ENCODE results near the gene CADPS.

CADPS gene

DNA sequence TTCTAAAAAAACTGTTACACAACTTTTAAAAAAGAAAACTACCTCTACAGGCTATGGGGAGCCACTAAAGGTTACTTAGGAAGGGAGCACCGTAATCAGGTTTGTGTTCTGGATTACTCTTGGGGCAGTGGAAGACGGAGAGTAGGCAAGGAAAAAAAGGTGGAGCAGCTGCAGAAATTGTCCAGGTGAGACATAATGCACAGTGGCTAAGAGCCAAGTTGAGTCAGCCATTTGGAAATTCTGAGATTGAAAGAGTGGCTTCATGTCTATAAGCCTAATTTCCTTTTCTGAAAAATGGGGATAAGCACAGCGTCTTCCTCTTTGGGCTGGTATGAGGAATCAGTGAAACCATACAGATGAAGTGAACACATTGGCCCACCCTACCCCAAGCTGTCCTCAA, 195.2 kb downstream of the CADPS start:
- H3K27ac ChIP-seq: no peak overlapping the region
- no peaks in the 10 kb centered on the region for H3K79me2 ChIP-seq (ENCODE audit: insufficient read depth, low read depth)
- no peaks in the 10 kb centered on the region for H3K36me3 ChIP-seq (ENCODE audit: insufficient read depth)
- H4K20me1 ChIP-seq (ENCODE audit: insufficient read depth): no peaks in the 10 kb centered on the region
- no peak overlapping the region for H3K9ac ChIP-seq
- H3K4me1 ChIP-seq (ENCODE audit: low read depth, poor library complexity, severe bottlenecking): no peaks in the 10 kb centered on the region
- no peaks in the 10 kb centered on the region for H3K27me3 ChIP-seq (ENCODE audit: insufficient read depth, low read depth)
- TF ChIP-seq, protein P1, sequence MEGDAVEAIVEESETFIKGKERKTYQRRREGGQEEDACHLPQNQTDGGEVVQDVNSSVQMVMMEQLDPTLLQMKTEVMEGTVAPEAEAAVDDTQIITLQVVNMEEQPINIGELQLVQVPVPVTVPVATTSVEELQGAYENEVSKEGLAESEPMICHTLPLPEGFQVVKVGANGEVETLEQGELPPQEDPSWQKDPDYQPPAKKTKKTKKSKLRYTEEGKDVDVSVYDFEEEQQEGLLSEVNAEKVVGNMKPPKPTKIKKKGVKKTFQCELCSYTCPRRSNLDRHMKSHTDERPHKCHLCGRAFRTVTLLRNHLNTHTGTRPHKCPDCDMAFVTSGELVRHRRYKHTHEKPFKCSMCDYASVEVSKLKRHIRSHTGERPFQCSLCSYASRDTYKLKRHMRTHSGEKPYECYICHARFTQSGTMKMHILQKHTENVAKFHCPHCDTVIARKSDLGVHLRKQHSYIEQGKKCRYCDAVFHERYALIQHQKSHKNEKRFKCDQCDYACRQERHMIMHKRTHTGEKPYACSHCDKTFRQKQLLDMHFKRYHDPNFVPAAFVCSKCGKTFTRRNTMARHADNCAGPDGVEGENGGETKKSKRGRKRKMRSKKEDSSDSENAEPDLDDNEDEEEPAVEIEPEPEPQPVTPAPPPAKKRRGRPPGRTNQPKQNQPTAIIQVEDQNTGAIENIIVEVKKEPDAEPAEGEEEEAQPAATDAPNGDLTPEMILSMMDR (conservative IDR thresholded peaks at IDR 0.05; ENCODE audit: low read depth, low read length): no peak
- no peak overlapping the region for H3K4me3 ChIP-seq (IDR thresholded peaks at IDR 0.05; ENCODE audit: insufficient read depth, low read depth, low read length)
- no peak overlapping the region for H3K4me2 ChIP-seq
- H2AFZ ChIP-seq (ENCODE audit: low read depth): no peak overlapping the region

DNA sequence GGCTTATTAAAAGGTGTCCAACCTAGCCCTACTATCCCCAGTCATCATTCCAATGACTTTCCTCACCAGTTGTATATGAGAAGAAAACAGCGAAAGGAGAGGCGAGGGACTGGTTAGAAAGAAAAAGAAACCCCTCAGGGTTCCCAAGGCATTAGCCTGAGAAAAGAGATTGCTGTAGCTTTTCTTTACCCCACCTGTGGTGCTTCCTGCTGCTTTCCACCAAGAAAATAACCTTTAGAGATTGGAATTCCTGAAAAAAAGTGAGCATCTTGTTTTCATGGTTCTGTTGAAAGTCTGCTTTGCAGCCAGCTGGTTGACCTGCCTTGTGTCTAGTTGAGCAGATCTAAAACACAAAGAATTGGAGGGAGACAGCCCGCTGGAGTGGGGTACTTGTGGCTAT, 196.4 kb downstream of the CADPS start:
- TF ChIP-seq, protein P1 (conservative IDR thresholded peaks at IDR 0.05; ENCODE audit: low read depth, low read length): no peak
- no peak overlapping the region for H3K4me2 ChIP-seq
- H3K4me3 ChIP-seq (IDR thresholded peaks at IDR 0.05; ENCODE audit: insufficient read depth, low read depth, low read length): no peak overlapping the region
- no peaks in the 10 kb centered on the region for H3K27me3 ChIP-seq (ENCODE audit: insufficient read depth, low read depth)
- H4K20me1 ChIP-seq (ENCODE audit: insufficient read depth): no peaks in the 10 kb centered on the region
- H3K36me3 ChIP-seq (ENCODE audit: insufficient read depth): no peaks in the 10 kb centered on the region
- no peak overlapping the region for H2AFZ ChIP-seq (ENCODE audit: low read depth)
- H3K27ac ChIP-seq: no peak overlapping the region
- H3K4me1 ChIP-seq (ENCODE audit: low read depth, poor library complexity, severe bottlenecking): no peaks in the 10 kb centered on the region
- no peaks in the 10 kb centered on the region for H3K79me2 ChIP-seq (ENCODE audit: insufficient read depth, low read depth)
- no peak overlapping the region for H3K9ac ChIP-seq

DNA sequence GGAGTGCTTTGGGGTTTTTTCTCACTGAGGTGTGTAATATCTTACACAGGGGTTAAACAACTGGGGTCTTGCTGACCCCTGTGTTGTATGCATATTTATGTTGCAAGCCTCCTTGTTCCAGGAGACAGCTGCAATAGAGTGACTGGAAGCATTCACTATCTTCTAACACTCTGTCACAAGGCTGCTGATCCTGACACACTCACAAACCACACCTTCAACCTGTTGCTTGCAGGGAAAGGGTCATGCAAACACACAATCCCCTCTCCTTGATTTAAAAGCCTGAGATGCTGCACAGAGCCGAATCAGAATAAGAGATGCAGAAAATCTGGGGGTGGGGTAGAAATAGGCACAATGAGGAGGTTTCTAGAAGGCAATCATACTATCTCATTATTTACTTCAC, 197.3 kb downstream of the CADPS start:
- Histone ChIP-seq H3K27ac (no peak overlapping the region), H3K79me2 (ENCODE audit: insufficient read depth, low read depth) (no peaks in the 10 kb centered on the region), H2AFZ (ENCODE audit: low read depth) (no peak overlapping the region), H4K20me1 (ENCODE audit: insufficient read depth) (no peaks in the 10 kb centered on the region), H3K4me3 (IDR thresholded peaks at IDR 0.05; ENCODE audit: insufficient read depth, low read depth, low read length) (no peak overlapping the region), H3K9ac (no peak overlapping the region), H3K27me3 (ENCODE audit: insufficient read depth, low read depth) (no peaks in the 10 kb centered on the region), H3K36me3 (ENCODE audit: insufficient read depth) (no peaks in the 10 kb centered on the region), H3K4me2 (no peak overlapping the region), H3K4me1 (ENCODE audit: low read depth, poor library complexity, severe bottlenecking) (no peaks in the 10 kb centered on the region)
- TF ChIP-seq, protein P1 (conservative IDR thresholded peaks at IDR 0.05; ENCODE audit: low read depth, low read length): no peak

DNA sequence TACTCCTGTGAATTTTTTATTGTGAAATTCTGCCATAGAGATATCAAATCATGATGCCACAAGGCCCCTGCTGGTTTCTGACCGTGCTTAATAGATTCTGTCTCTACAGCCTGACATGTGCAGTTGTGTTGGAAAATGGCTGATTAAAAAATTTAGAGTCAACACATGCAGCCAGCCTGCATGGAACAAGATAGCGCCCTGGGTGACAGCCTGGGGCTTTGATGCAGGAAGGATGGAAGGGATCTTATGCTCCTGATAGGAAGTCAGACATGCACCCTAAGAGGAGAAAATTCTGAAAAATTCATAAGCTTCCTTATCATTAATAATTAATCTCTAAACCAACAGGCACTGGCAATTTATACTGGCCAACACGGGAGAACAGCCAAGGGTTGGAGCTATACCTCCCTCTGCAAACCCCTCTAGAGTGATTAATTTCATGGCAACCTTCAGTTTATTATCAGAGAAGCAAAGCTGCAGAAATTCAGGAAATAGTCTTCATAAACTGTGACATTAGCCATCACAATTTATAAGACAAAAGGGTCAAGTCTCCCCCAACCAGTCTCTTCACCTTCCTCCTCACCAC, 198.4 kb downstream of the CADPS start:
- H3K27me3 ChIP-seq (ENCODE audit: insufficient read depth, low read depth): no peaks in the 10 kb centered on the region

More for the DNA sequence above, 198.4 kb downstream of the CADPS start:
- Histone ChIP-seq H3K36me3 (ENCODE audit: insufficient read depth) (no peaks in the 10 kb centered on the region), H3K9ac (no peak overlapping the region), H3K79me2 (ENCODE audit: insufficient read depth, low read depth) (no peaks in the 10 kb centered on the region), H3K4me3 (IDR thresholded peaks at IDR 0.05; ENCODE audit: insufficient read depth, low read depth, low read length) (no peak overlapping the region), H3K27ac (no peak overlapping the region), H2AFZ (ENCODE audit: low read depth) (no peak overlapping the region), H3K4me1 (ENCODE audit: low read depth, poor library complexity, severe bottlenecking) (no peaks in the 10 kb centered on the region), H4K20me1 (ENCODE audit: insufficient read depth) (no peaks in the 10 kb centered on the region), H3K4me2 (no peak overlapping the region)
- TF ChIP-seq, protein P1 (conservative IDR thresholded peaks at IDR 0.05; ENCODE audit: low read depth, low read length): no peak

Measured in KMS-11 (cell line).